Motor neuron (in vitro differentiated cells): Measurements from ENCODE around the gene PNPLA1. TPM values are rescaled to one million over a fixed set of nuclear protein-coding genes. Genes with fewer than 3 reads are reported as not detected.

Source experiments
- ATAC-seq, 8 experiments: fragments of 200-7000 bp; cut with Tn5 transposase; replicated peaks in 6 of 8; 2 replicates each; pipeline ENCODE4 v1.8.0; 2021; ENCODE audit warnings: mild to moderate bottlenecking in 8 of 8, moderate library complexity in 8 of 8
- H3K27ac ChIP-seq, 2 donors: fragments of 250-450 bp; sonication (Bioruptor Pico); 2 replicates each; pipeline ENCODE4 v1.9.0; 2021; ENCODE audit warnings: antibody characterized with exemption in 2 of 2, mild to moderate bottlenecking in 2 of 2, moderate library complexity in 1 of 2
- H3K4me1 ChIP-seq, 2 donors: fragments of 250-450 bp; sonication (Bioruptor Pico); replicated peaks in 1 of 2; 2 replicates each; pipeline ENCODE4 v1.6.1; 2021; ENCODE audit warnings: antibody characterized with exemption in 2 of 2, mild to moderate bottlenecking in 2 of 2, moderate library complexity in 1 of 2
- H3K4me3 ChIP-seq, 5 donors: fragments of 250-450 bp; sonication (Bioruptor Pico); 2 replicates each; pipeline ENCODE4 v1.9.0; 2021; ENCODE audit warnings: antibody characterized with exemption in 5 of 5, mild to moderate bottlenecking in 5 of 5, moderate library complexity in 4 of 5
- WGBS, 10 experiments: fragments of 450-650 bp; shearing (Covaris generic); methylation state at CpG; one replicate each; pipeline ENCODE4 v1.0.0; 2022; 5-methylcytosine and 5-hydroxymethylcytosine counted together
- in situ Hi-C, 9 experiments: fragments of 400-800 bp; cut with MboI; loops; one replicate each; pipeline ENCODE4 v1.15.0; 2021; ENCODE audit warnings: low sequenced_read_pairs in 9 of 9, low pct_unique_long_range_greater_than_20kb in 2 of 9; ENCODE audit not compliant: unreplicated experiment in 9 of 9
- total RNA-seq, 8 experiments: library from RNA; unstranded; fragments of 300-600 nt; gene quantifications; 2 replicates each; pipeline versions ENCODE4 v1.2.3 to v1.2.4, GENCODE V29; 2022

The PNPLA1 gene
- total RNA-seq, 8 experiments from 2014 or later = 0.07 to 0.56 (median 0.17) TPM; not detected in 3

- Histone ChIP-seq H3K4me3 (no peak overlapping the region), H3K27ac (no peak overlapping the region), H3K4me1 (peaks cover 6 to 16% of the 10 kb centered on the region in 2 donors)
- in situ Hi-C loops = no loop called here
- 0 to 93% (median 54%) methylated on average over 1 to 6 of the region's 9 CpGs for WGBS, 10 experiments
- ATAC-seq = peak in 2 of 8 experiments; percentile 38 to 48
Observed at GRCh38 chr6:36263390-36264000, 6.4 kb upstream of the PNPLA1 start.

- no peak overlapping the region for H3K4me3 ChIP-seq
- peaks cover 6 to 16% of the 10 kb centered on the region in 2 donors for H3K4me1 ChIP-seq
- in situ Hi-C loops = no loop called here
- H3K27ac ChIP-seq = no peak overlapping the region
- WGBS, 10 experiments = 43 to 86% (median 69%) methylated on average over 1 of the region's 1 CpG; no CpG with 5 or more reads in 6 of the 10 experiments
- no peak for ATAC-seq
Observed at GRCh38 chr6:36265744-36266143, 4.1 kb upstream of the PNPLA1 start.

GRCh38 chr6:36266913-36267644 lies 2.8 kb upstream of the PNPLA1 start:
- in situ Hi-C loops = no loop called here
- ATAC-seq = no peak
- WGBS, 10 experiments = 64 to 90% (median 87%) methylated on average over 2 to 10 of the region's 13 CpGs; no CpG with 5 or more reads in 4 of the 10 experiments
- Histone ChIP-seq H3K4me3 (no peak overlapping the region), H3K4me1 (peaks cover 4 to 11% of the 10 kb centered on the region in 2 donors), H3K27ac (no peak overlapping the region)

GRCh38 chr6:36267731-36268477 lies 2.0 kb upstream of the PNPLA1 start:
- peak in 3 of 8 experiments; percentile 13 to 73 (median 60) for ATAC-seq
- Histone ChIP-seq H3K4me1 (peaks cover 0 to 3% of the 10 kb centered on the region in 2 donors), H3K27ac (no peak overlapping the region), H3K4me3 (no peak overlapping the region)
- in situ Hi-C loops = no loop called here
- 77 to 100% (median 100%) methylated on average over 1 to 4 of the region's 4 CpGs; no CpG with 5 or more reads in 5 of the 10 experiments for WGBS, 10 experiments

GRCh38 chr6:36268478-36269275 lies 1.2 kb upstream of the PNPLA1 start:
- no peak overlapping the region for H3K27ac ChIP-seq
- WGBS, 10 experiments = 0 to 93% (median 80%) methylated on average over 1 to 8 of the region's 12 CpGs; no CpG with 5 or more reads in 3 of the 10 experiments
- ATAC-seq = peak in 3 of 8 experiments; percentile 58 to 78 (median 76)

GRCh38 chr6:36272234-36272633 lies 2.4 kb downstream of the PNPLA1 start:
- in situ Hi-C loops = no loop called here
- no peak overlapping the region for H3K4me3 ChIP-seq
- WGBS, 10 experiments = 50 to 100% (median 70%) methylated on average over 1 to 7 of the region's 8 CpGs; no CpG with 5 or more reads in 3 of the 10 experiments
- ATAC-seq = no peak
- H3K27ac ChIP-seq = no peak overlapping the region
- H3K4me1 ChIP-seq = no peaks in the 10 kb centered on the region

More at GRCh38 chr6:36268478-36269275, 1.2 kb upstream of the PNPLA1 start:
- Histone ChIP-seq H3K4me3 (no peak overlapping the region), H3K4me1 (no peaks in the 10 kb centered on the region)
- in situ Hi-C loops = no loop called here

GRCh38 chr6:36273067-36273466 lies 3.2 kb downstream of the PNPLA1 start:
- no peak overlapping the region for H3K27ac ChIP-seq
- 48 to 100% (median 94%) methylated on average over 1 to 5 of the region's 5 CpGs; no CpG with 5 or more reads in 3 of the 10 experiments for WGBS, 10 experiments
- no peak for ATAC-seq
- in situ Hi-C loops = no loop called here
- H3K4me3 ChIP-seq = no peak overlapping the region
- H3K4me1 ChIP-seq = no peaks in the 10 kb centered on the region

GRCh38 chr6:36273802-36274514 lies 4.1 kb downstream of the PNPLA1 start:
- no peak for ATAC-seq

GRCh38 chr6:36276581-36277536 lies 7.0 kb downstream of the PNPLA1 start:
- no peak for ATAC-seq
- 53 to 100% (median 84%) methylated on average over 4 to 13 of the region's 13 CpGs; no CpG with 5 or more reads in 1 of the 10 experiments for WGBS, 10 experiments
- in situ Hi-C loops = no loop called here
- Histone ChIP-seq H3K27ac (no peak overlapping the region), H3K4me3 (no peak overlapping the region), H3K4me1 (no peaks in the 10 kb centered on the region)

More at GRCh38 chr6:36273802-36274514, 4.1 kb downstream of the PNPLA1 start:
- H3K4me1 ChIP-seq = no peaks in the 10 kb centered on the region
- in situ Hi-C loops = no loop called here
- no peak overlapping the region for H3K27ac ChIP-seq
- no peak overlapping the region for H3K4me3 ChIP-seq
- 49 to 89% (median 64%) methylated on average over 4 to 14 of the region's 15 CpGs for WGBS, 10 experiments

GRCh38 chr6:36277946-36278470 lies 8.1 kb downstream of the PNPLA1 start:
- in situ Hi-C loops = no loop called here
- no peak for ATAC-seq
- Histone ChIP-seq H3K4me3 (no peak overlapping the region), H3K27ac (no peak overlapping the region), H3K4me1 (no peaks in the 10 kb centered on the region)
- 38 to 100% (median 86%) methylated on average over 1 to 2 of the region's 2 CpGs; no CpG with 5 or more reads in 5 of the 10 experiments for WGBS, 10 experiments

- in situ Hi-C loops = no loop called here
- ATAC-seq = no peak
- WGBS, 10 experiments = 0 to 79% (median 48%) methylated on average over 1 to 3 of the region's 3 CpGs; no CpG with 5 or more reads in 2 of the 10 experiments
Observed at GRCh38 chr6:36280467-36280866, 10.6 kb downstream of the PNPLA1 start.

More at GRCh38 chr6:36280467-36280866, 10.6 kb downstream of the PNPLA1 start:
- Histone ChIP-seq H3K4me3 (no peak overlapping the region), H3K27ac (no peak overlapping the region), H3K4me1 (peaks cover 9 to 15% of the 10 kb centered on the region in 2 donors)
